NCI-H1092 (cell line): Measurements from ENCODE around the gene STUB1.

Experiments used
- DNase-seq: peaks from one replicate; lab custom pipeline; 2025; lab: John Stamatoyannopoulos, UW

The STUB1 gene

DNA sequence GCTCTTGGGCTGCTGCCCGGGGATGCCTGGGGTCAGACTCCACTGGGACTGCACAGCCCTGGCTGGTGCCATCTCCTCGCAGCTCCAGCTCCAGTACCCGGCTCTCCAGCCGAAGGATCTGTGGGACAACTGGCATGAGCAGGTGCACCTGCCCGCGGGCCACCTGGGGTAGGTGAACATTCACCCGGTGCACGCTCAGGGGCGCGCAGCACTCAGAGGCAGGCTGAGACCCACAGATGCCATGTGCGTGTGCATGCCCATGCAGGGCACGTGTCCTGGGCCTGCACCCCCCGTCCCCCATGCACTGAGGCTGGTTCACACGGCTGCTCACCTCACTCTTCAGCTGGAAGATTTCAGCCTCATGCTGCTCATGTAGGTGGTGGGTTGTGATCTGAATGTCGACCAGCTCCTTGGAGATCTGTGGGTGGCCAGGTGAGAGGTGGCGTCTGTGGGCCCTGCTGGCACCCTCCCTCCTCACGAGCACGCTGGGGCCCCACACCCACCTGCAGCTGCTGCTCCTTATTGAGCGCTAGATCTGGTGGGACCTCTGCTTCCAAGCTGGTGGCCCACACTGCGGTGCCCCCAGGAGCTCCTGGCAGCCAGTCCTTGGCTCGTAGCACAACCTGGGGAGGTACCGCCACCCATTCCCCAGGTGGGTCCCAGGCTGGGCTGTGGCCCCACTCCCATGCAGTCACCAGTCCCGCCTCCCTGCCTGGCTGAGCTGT is 45.4 kb downstream of the STUB1 start:
- DNase-seq: no peak

DNA sequence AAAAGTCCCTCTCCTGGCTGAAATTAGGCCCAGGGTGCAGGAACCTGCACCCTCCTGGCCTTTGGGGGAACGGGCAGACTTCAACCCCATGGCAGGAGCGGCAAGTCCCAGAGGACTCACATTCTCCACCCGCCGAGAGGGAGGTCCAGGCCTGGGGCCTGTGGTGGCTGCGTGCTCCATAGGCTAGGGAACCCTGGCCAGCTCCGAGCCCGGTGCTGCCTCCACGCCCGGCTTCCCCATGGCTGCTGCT is 45.9 kb downstream of the STUB1 start:
- no peak for DNase-seq

DNA sequence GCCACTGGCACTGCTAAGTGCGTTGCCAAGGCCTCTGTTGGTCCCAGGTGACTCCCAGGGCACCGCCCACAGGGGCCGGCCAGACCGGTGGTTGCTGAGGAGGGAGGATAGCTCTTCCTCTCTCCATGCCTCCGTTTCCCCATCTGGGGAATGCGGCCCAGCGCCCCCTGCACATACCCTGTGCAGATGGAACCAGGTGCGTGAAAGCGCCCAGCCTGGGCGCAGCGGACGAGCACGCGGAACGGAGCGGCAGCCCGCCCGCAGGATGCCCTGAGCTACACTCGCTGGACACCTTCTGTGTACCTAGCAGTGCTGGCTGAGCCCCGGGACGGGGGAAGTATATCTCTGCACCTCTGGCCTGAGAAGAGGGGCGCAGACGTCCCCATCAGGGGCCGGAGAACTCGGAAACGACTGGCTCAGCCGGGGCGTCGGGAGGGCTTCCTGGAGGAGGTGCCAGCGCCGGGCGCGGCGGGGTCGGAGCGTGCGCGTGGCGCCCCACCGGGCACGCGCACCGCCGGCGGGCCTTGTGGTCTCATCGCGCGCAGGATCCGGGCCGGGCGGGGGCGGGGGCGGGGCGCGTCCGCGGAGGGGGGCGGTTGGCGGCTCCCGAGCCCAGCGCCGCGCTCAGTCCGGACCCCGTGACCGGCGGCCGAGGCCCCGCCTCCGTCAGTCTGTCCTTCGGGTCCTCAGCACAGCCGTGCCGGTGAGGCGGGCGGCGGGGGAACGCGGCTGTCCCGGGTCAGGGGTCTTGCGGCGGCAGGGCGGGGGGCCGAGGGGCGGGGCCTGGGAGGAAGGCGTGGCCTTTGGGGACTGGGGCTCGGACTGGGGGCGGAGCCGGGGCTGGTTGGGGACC is 46.5 kb downstream of the STUB1 start, which contains the start of the genes CCDC78 and HAGHL:
CCDC78 (minus strand) TSS at position 6 of the 853 bp plus-strand sequence. CDS start 76 bp downstream, outside the sequence.
HAGHL (plus strand) TSS at position 669 of the 853 bp plus-strand sequence. CDS start 404 bp downstream, outside the sequence.
- no peak for DNase-seq

DNA sequence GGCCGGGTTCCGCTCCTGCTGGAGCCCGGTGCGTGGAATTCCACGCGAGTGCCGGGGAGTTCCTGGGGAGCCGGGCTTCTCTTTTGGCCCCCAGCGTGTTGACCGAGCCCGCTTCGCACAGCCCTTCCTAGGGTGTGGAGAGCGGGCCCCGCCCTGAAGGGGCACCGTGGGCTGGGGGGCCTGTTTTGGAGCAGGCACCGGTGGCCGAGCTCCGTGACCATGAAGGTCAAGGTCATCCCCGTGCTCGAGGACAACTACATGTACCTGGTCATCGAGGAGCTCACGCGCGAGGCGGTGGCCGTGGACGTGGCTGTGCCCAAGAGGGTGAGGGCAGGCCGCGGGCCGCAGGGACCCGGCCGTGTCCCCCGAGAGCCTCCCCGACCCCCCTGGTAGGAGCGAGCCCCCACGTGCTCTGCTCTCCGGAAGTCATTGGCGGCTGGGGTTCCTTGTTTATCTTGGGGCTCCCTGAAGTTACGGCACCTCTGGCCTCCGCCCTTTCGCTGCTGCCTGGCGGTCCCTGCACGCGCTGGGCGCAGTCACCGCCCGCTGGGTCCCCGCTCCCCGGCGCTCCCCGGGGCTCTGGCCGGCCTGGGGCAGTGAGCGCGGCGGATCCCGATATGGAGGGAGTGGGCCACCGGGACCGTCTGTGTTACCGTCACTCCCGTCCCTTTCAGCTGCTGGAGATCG is 47.2 kb downstream of the STUB1 start:
- DNase-seq: no peak

DNA sequence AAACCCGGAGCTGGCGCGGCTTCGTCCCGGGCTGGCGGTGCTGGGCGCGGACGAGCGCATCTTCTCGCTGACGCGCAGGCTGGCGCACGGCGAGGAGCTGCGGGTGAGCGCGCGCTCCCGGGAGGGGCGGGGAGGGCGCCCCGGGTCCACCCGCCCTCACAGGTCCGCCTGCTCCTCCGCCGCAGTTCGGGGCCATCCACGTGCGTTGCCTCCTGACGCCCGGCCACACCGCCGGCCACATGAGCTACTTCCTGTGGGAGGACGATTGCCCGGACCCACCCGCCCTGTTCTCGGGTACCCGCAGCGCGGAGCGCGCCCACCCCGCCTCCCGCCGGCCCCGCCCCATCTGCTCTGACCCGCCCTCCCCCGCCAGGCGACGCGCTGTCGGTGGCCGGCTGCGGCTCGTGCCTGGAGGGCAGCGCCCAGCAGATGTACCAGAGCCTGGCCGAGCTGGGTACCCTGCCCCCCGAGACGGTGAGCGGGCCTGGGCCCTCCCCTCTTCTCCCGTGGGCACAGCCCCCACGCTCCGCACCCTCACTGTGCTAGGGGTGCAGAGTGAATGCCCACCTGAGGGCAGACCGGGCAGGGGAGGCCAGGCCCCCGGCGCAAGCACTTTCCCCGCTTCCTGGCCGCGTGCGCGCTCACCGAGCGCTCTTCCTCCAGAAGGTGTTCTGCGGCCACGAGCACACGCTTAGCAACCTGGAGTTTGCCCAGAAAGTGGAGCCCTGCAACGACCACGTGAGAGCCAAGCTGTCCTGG is 48.1 kb downstream of the STUB1 start:
- no peak for DNase-seq

DNA sequence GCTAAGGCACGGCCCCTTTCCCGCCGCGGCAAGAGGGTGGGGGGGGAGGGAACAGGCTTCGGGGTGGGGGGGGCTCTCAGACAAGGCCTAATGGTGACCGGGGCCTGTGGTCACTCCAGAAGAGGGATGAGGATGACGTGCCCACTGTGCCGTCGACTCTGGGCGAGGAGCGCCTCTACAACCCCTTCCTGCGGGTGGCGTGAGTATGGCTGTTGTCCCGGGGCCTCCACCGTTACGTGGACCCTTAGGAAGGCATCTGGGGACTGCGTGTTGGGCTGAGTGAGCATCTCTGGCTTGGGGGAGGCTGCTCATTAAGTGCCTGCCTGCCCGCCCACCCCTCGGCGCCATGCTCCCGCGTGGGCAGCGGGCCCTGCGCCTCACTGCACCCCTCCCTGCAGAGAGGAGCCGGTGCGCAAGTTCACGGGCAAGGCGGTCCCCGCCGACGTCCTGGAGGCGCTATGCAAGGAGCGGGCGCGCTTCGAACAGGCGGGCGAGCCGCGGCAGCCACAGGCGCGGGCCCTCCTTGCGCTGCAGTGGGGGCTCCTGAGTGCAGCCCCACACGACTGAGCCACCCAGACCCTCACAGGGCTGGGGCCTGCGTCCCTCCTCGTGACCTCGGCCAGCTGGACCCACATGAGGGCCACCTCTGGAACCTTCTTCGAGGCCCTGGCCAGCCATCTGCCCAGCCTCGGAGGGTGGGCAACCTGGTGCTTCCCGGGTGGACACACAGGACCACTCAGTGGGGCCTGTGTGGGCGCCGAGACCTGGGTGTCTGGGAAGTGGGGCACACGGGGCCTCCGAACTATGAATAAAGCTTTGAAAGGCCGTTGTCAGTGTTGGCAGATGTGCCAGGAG is 48.9 kb downstream of the STUB1 start:
- no peak for DNase-seq

DNA sequence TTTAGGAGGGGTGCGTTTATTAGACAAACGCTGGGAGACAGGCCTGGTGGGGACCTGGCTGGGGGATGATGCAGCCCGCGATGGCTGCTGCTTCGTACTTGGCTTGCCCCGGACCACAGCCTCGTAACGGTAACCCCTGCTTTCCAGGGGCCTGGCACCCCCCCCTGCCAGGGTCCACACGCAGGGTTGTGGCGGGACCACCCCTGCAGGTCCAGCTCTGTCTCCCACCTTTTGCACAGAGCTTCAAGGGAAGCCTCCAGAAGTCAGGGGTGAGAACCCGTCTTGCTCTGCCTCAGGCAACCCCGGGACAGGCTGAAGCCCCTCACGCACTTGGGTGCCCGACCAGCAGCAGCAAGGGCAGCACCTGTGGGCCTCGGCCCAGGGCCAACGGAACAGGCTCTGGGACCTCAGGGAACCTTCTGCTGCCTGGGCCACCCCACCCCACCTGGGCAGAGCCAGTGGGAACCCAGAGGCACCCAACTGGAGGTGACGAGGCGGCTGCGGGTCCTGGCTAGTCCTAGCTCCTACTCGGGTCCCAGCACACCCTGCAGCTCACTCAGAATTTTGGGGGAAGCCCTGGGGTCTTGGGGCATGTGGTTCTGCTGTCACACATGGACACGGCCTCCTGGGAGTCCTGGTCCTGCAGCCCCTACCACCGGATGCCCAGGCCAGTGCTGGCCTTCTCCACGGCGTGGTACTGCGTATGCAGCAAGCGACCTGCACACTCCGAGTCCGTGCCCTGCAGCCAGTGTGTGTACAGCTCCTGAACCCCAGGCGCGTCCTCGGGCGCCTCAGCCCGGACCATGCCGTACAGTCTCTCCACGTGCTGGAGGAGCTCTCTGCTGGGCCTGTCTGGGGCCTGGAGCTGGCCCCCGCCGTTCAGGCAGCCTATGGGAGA is 49.8 kb downstream of the STUB1 start:
- no peak for DNase-seq

DNA sequence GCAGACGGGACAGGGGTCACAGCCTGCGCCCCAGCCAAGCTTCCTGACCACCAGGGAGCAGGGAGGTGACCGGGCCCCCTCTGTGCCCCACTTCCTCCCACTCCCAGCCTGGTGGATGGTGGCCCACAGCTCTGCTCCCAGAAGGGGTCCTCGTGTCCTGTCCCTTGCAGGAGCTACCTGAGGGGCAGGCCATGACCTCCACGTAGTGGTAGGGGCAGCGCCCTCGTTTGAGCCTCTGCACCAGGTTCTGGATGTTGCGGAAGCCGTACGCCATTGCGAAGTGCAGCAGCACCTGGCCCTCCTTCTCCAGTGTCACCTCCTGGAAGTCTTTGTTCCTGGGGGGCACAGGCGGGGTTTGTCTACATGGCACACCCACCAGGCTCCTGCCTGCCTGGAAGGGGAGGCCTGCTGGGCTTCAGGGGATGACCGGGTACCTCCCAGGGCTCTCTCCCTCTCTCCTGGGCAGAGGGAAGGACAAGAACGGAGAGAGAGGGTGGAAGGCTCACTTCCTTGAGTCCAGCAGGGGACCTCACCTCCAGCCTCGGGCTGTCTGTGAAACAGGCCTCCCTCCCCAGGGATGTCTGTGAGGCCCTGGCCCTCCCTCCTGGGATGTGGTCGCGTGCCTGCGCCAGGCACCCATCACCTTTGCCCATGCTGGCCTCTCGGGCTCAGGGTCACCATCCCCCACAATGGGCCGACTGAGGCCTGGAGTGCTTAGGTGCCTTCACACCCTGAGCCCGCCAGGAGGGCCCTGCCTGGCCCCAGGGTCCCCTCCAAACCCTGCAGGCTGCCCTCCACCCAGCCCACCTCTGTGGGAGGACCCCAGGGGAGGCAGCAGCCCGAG is 50.7 kb downstream of the STUB1 start:
- DNase-seq: no peak

DNA sequence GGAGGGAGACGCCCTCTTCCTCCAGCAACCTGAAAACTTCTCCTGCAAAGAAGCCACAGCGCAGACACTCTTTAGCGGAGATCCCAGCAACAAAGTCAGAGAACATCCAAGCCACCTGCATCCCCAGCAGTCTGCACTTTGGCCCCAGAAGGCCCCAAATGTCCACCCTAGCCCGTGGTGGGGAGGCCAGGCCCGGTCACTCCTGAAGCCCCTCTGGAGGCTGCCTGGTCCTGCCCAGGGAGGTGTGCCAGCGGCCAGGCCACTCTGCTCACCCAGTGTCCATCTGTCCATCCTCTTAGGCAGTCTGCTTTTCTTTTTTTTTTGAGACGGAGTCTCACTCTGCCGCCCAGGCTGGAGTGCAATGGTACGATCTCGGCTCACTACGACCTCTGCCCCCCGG is 52.1 kb downstream of the STUB1 start:
- DNase-seq: no peak
